ENCODE data around the gene LDLRAD4.
"Not testable (repeated sequence)": the region's sequence is repeated elsewhere in the genome, so short reads cannot be mapped to it uniquely, and the experiment has no call there.

LDLRAD4 gene

DNA sequence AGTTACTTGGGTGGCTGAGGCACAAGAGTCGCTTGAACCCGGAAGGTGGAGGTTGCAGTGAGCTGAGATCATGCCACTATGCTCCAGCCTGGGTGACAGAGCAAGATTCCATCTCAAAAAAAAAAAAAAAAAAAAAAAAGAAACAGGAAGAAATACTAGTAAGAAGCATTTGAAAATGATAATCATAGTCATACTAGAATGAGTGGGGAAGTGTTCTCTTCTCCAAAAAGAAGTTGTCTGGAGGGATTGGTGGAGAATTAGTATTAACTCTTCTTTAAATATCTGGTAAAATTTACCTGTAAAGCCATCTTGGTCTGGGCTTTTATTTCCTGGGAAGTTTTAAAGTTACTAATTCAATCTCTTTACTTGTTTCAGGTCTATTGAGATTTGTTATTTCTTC, 376.0 kb downstream of the LDLRAD4 start:
- no peaks in the 10 kb centered on the region for H3K27me3 ChIP-seq (ENCODE audit: control insufficient read depth, insufficient read depth, low read length)
- H3K4me3 ChIP-seq (ENCODE audit: low read length): no peak overlapping the region
- H3K4me1 ChIP-seq (ENCODE audit: control insufficient read depth, insufficient read depth, low read length): no peaks in the 10 kb centered on the region
- peaks cover 8% of the 10 kb centered on the region for H3K9me3 ChIP-seq (replicated peaks; ENCODE audit: low read length)
- H3K36me3 ChIP-seq (ENCODE audit: insufficient read depth, low read length): no peaks in the 10 kb centered on the region
- H3K9ac ChIP-seq (ENCODE audit: low read depth, low read length): no peak overlapping the region
- no peak overlapping the region for H3K4me2 ChIP-seq (ENCODE audit: low read length)

DNA sequence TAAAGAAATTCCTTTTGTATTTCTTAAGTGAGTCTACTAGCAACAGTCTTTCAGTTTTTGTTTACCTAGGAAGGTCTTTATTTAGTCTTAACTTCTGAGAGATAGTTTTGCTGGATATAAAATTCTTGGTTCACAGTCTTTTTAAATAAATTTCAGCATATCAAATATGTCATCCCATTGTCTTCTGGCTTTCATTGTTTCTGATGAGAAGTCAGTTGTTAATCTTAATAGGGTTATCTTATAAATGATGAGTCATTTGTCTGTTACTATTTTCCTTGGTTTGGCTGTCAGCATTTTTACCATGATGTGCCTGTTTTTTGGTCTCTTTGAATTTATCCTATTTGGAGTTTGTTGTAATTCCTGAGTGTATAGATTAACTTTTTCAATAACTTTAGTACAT, 378.5 kb downstream of the LDLRAD4 start:
- H3K4me1 ChIP-seq (ENCODE audit: control insufficient read depth, insufficient read depth, low read length): no peaks in the 10 kb centered on the region
- H3K9ac ChIP-seq (ENCODE audit: low read depth, low read length): no peak overlapping the region
- peaks cover 8% of the 10 kb centered on the region for H3K9me3 ChIP-seq (replicated peaks; ENCODE audit: low read length)
- H3K36me3 ChIP-seq (ENCODE audit: insufficient read depth, low read length): no peaks in the 10 kb centered on the region
- no peak overlapping the region for H3K4me3 ChIP-seq (ENCODE audit: low read length)
- no peaks in the 10 kb centered on the region for H3K27me3 ChIP-seq (ENCODE audit: control insufficient read depth, insufficient read depth, low read length)
- no peak overlapping the region for H3K4me2 ChIP-seq (ENCODE audit: low read length)

DNA sequence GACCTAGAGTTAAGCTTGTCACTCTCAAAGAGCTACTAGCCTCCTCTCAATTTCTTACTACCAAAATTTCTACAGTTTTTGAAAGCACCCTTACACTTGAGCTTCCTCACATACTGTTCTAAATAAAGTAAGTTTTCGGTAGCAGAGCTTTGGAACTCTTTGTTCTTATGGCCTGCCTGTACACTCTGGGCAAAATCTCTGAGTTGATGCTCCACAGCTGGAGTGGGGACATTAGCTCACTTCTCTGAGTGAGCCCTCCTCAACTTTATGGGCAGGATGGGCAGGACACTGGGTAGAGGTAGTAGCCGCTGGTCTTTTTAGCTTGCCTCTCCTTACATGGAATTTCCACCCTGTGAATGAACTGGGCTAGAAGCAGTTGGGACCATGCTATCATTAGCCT, 380.0 kb downstream of the LDLRAD4 start:
- Histone ChIP-seq H3K9me3 (replicated peaks; ENCODE audit: low read length) (peaks cover 8% of the 10 kb centered on the region), H3K27me3 (ENCODE audit: control insufficient read depth, insufficient read depth, low read length) (no peaks in the 10 kb centered on the region), H3K36me3 (ENCODE audit: insufficient read depth, low read length) (no peaks in the 10 kb centered on the region), H3K4me1 (ENCODE audit: control insufficient read depth, insufficient read depth, low read length) (no peaks in the 10 kb centered on the region), H3K4me2 (ENCODE audit: low read length) (no peak overlapping the region), H3K4me3 (ENCODE audit: low read length) (no peak overlapping the region), H3K9ac (ENCODE audit: low read depth, low read length) (no peak overlapping the region)

- no peak overlapping the region for H3K4me3 ChIP-seq (ENCODE audit: low read length)
- no peak overlapping the region for H3K9ac ChIP-seq (ENCODE audit: low read depth, low read length)
- no peaks in the 10 kb centered on the region for H3K36me3 ChIP-seq (ENCODE audit: insufficient read depth, low read length)
- H3K9me3 ChIP-seq (replicated peaks; ENCODE audit: low read length): peaks cover 8% of the 10 kb centered on the region
- H3K4me1 ChIP-seq (ENCODE audit: control insufficient read depth, insufficient read depth, low read length): no peaks in the 10 kb centered on the region
- no peak overlapping the region for H3K4me2 ChIP-seq (ENCODE audit: low read length)
- H3K27me3 ChIP-seq (ENCODE audit: control insufficient read depth, insufficient read depth, low read length): no peaks in the 10 kb centered on the region
These were observed 380.5 kb downstream of the LDLRAD4 start for GRCh38 chr18:13599031-13599430.

GRCh38 chr18:13603304-13604019, 384.9 kb downstream of the LDLRAD4 start:
- no peaks in the 10 kb centered on the region for H3K9me3 ChIP-seq (replicated peaks; ENCODE audit: low read length)
- peaks cover 4% of the 10 kb centered on the region for H3K27me3 ChIP-seq (ENCODE audit: control insufficient read depth, insufficient read depth, low read length)
- no peaks in the 10 kb centered on the region for H3K4me1 ChIP-seq (ENCODE audit: control insufficient read depth, insufficient read depth, low read length)
- H3K36me3 ChIP-seq (ENCODE audit: insufficient read depth, low read length): no peaks in the 10 kb centered on the region
- H3K9ac ChIP-seq (ENCODE audit: low read depth, low read length): no peak overlapping the region
- H3K4me2 ChIP-seq (ENCODE audit: low read length): no peak overlapping the region
- H3K4me3 ChIP-seq (ENCODE audit: low read length): no peak overlapping the region

GRCh38 chr18:13604786-13605185, 386.2 kb downstream of the LDLRAD4 start:
- Histone ChIP-seq H3K9me3 (replicated peaks; ENCODE audit: low read length) (no peaks in the 10 kb centered on the region), H3K4me3 (ENCODE audit: low read length) (no peak overlapping the region), H3K9ac (ENCODE audit: low read depth, low read length) (no peak overlapping the region), H3K36me3 (ENCODE audit: insufficient read depth, low read length) (no peaks in the 10 kb centered on the region), H3K4me2 (ENCODE audit: low read length) (no peak overlapping the region), H3K4me1 (ENCODE audit: control insufficient read depth, insufficient read depth, low read length) (no peaks in the 10 kb centered on the region), H3K27me3 (ENCODE audit: control insufficient read depth, insufficient read depth, low read length) (peaks cover 8% of the 10 kb centered on the region)

GRCh38 chr18:13605477-13605876, 386.9 kb downstream of the LDLRAD4 start:
- no peak overlapping the region for H3K9ac ChIP-seq (ENCODE audit: low read depth, low read length)
- H3K4me3 ChIP-seq (ENCODE audit: low read length): no peak overlapping the region
- no peaks in the 10 kb centered on the region for H3K36me3 ChIP-seq (ENCODE audit: insufficient read depth, low read length)
- H3K27me3 ChIP-seq (ENCODE audit: control insufficient read depth, insufficient read depth, low read length): peaks cover 8% of the 10 kb centered on the region
- no peaks in the 10 kb centered on the region for H3K9me3 ChIP-seq (replicated peaks; ENCODE audit: low read length)
- H3K4me1 ChIP-seq (ENCODE audit: control insufficient read depth, insufficient read depth, low read length): no peaks in the 10 kb centered on the region
- no peak overlapping the region for H3K4me2 ChIP-seq (ENCODE audit: low read length)

- no peaks in the 10 kb centered on the region for H3K9me3 ChIP-seq (replicated peaks; ENCODE audit: low read length)
- H3K9ac ChIP-seq (ENCODE audit: low read depth, low read length): no peak overlapping the region
- H3K4me3 ChIP-seq (ENCODE audit: low read length): no peak overlapping the region
- H3K4me2 ChIP-seq (ENCODE audit: low read length): no peak overlapping the region
- H3K4me1 ChIP-seq (ENCODE audit: control insufficient read depth, insufficient read depth, low read length): peaks cover 1% of the 10 kb centered on the region
- H3K27me3 ChIP-seq (ENCODE audit: control insufficient read depth, insufficient read depth, low read length): peaks cover 9% of the 10 kb centered on the region
- H3K36me3 ChIP-seq (ENCODE audit: insufficient read depth, low read length): no peaks in the 10 kb centered on the region
These were observed 387.3 kb downstream of the LDLRAD4 start for GRCh38 chr18:13605901-13606300.

GRCh38 chr18:13606604-13607254, 388.2 kb downstream of the LDLRAD4 start:
- peaks cover 9% of the 10 kb centered on the region for H3K4me1 ChIP-seq (ENCODE audit: control insufficient read depth, insufficient read depth, low read length)
- no peaks in the 10 kb centered on the region for H3K9me3 ChIP-seq (replicated peaks; ENCODE audit: low read length)

GRCh38 chr18:13608024-13608562, 389.5 kb downstream of the LDLRAD4 start:
- not testable (repeated sequence) for H3K9ac ChIP-seq (ENCODE audit: low read depth, low read length); H3K4me3 ChIP-seq (ENCODE audit: low read length); H3K36me3 ChIP-seq (ENCODE audit: insufficient read depth, low read length); H3K4me2 ChIP-seq (ENCODE audit: low read length); H3K9me3 ChIP-seq (replicated peaks; ENCODE audit: low read length)
- H3K27me3 ChIP-seq (ENCODE audit: control insufficient read depth, insufficient read depth, low read length): peaks cover 31% of the 10 kb centered on the region
- peaks cover 12% of the 10 kb centered on the region for H3K4me1 ChIP-seq (ENCODE audit: control insufficient read depth, insufficient read depth, low read length)

More at GRCh38 chr18:13606604-13607254, 388.2 kb downstream of the LDLRAD4 start:
- Histone ChIP-seq H3K36me3 (ENCODE audit: insufficient read depth, low read length) (no peaks in the 10 kb centered on the region), H3K27me3 (ENCODE audit: control insufficient read depth, insufficient read depth, low read length) (peaks cover 17% of the 10 kb centered on the region), H3K4me2 (ENCODE audit: low read length) (no peak overlapping the region), H3K9ac (ENCODE audit: low read depth, low read length) (no peak overlapping the region), H3K4me3 (ENCODE audit: low read length) (no peak overlapping the region)

DNA sequence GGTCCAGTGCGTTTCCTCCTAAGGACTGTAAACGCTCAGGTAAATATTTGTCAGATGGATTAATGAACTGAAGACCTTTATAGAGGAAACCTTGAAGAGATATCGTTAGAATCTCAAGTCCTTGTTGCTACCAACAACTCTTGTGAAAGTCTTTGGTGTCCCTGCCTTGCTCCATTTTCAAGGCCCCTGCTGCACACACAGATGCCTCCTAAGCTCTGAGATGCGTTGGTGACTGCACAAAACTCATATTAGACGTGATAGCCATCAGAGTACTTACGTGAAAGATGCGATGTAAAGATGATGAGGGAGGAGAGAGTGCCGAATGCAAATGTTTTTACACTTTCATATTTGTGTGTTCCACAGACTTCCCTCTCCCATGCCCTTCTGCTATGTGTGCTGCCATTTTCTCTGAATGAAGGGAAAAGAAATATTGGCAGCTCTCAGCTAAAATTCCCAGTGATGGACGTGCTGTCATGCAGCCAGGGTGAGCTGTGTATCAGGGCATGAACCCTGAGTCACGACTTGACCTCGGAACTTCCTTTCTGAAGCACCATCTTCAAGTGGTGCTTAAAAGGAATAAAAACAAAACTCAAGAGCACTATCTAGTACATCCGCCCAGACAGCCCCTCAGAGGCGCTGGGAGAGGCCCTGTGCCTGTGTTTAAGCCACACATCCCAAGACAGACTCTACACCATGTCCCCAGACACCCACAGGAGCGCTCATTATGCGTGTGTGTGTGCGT, 390.4 kb downstream of the LDLRAD4 start:
- H3K4me3 ChIP-seq (ENCODE audit: low read length): no peak overlapping the region
- peaks cover 39% of the 10 kb centered on the region for H3K27me3 ChIP-seq (ENCODE audit: control insufficient read depth, insufficient read depth, low read length)
- H3K4me2 ChIP-seq (ENCODE audit: low read length): no peak overlapping the region
- H3K4me1 ChIP-seq (ENCODE audit: control insufficient read depth, insufficient read depth, low read length): peaks cover 12% of the 10 kb centered on the region
- no peak overlapping the region for H3K9ac ChIP-seq (ENCODE audit: low read depth, low read length)
- H3K36me3 ChIP-seq (ENCODE audit: insufficient read depth, low read length): no peaks in the 10 kb centered on the region
- H3K9me3 ChIP-seq (replicated peaks; ENCODE audit: low read length): no peaks in the 10 kb centered on the region

All from skeletal muscle satellite cell (primary cell).